ENCODE results near the gene GADL1. TPM values are rescaled to one million over a fixed set of nuclear protein-coding genes. Genes with fewer than 3 reads are reported as not detected.

The GADL1 gene
- total RNA-seq, 1 experiment from 2014 or later = 0.09 TPM

GRCh38 chr3:30776186-30776815 is 118.2 kb downstream of the GADL1 start:
- no peak overlapping the region for H4K5ac ChIP-seq (ENCODE audit: insufficient read length, low read depth, low read length)
- H3K4ac ChIP-seq (ENCODE audit: low read depth, low read length) = no peak overlapping the region
- H3K4me3 Mint-ChIP-seq = no peak overlapping the region
- TF ChIP-seq CTCF (conservative IDR thresholded peaks at IDR 0.05) = no peak
- H3K27ac ChIP-seq (ENCODE audit: insufficient read length, low read depth, low read length) = no peak overlapping the region
- H3K23me2 ChIP-seq (ENCODE audit: insufficient read length, low read depth, low read length, poor library complexity, severe bottlenecking) = no peaks in the 10 kb centered on the region
- H2AK5ac ChIP-seq (ENCODE audit: insufficient read length, low read length) = no peak overlapping the region
- H4K20me1 ChIP-seq (ENCODE audit: control insufficient read depth, insufficient read depth, insufficient read length) = no peaks in the 10 kb centered on the region
- H3K14ac ChIP-seq (ENCODE audit: insufficient read depth, low read length) = no peak overlapping the region
- no peak overlapping the region for H3K4me2 ChIP-seq (ENCODE audit: insufficient read depth, insufficient read length, low read length)
- no peak overlapping the region for H3K18ac ChIP-seq (ENCODE audit: insufficient read length, low read depth, low read length)
- no peak overlapping the region for H3K27ac Mint-ChIP-seq
- H3K9me3 Mint-ChIP-seq = no peaks in the 10 kb centered on the region
- H4K91ac ChIP-seq (ENCODE audit: insufficient read length, low read depth, low read length) = no peak overlapping the region
- no peaks in the 10 kb centered on the region for H3K4me1 ChIP-seq (ENCODE audit: insufficient read depth, low read length)
- H2BK5ac ChIP-seq (ENCODE audit: insufficient read length, low read length) = no peak overlapping the region
- H3K9me3 ChIP-seq (ENCODE audit: control insufficient read depth, low read depth, low read length) = no peaks in the 10 kb centered on the region
- H3K56ac ChIP-seq (ENCODE audit: insufficient read length, low read depth, low read length) = no peak overlapping the region
- H3K36me3 Mint-ChIP-seq (ENCODE audit: insufficient read depth in 1 of 3, low read depth in 3 of 3) = no peaks in the 10 kb centered on the region
- no peak for DNase-seq
- H2BK120ac ChIP-seq (ENCODE audit: low read depth, low read length, poor library complexity, severe bottlenecking) = no peak overlapping the region
- no peak overlapping the region for H4K8ac ChIP-seq (replicated peaks; ENCODE audit: insufficient read length, low read depth, low read length)
- no peaks in the 10 kb centered on the region for H3K79me1 ChIP-seq (ENCODE audit: insufficient read depth, low read depth, low read length, poor library complexity, severe bottlenecking)
- H3T11ph ChIP-seq (ENCODE audit: low read length) = no peak overlapping the region
- no peaks in the 10 kb centered on the region for H3K27me3 ChIP-seq (ENCODE audit: insufficient read depth, low read length)
- no peaks in the 10 kb centered on the region for H3K79me2 ChIP-seq (ENCODE audit: insufficient read depth, low read length)
- peaks cover 2 to 3% of the 10 kb centered on the region in 2 experiments; a peak in 2 of 4 replicates for H3K4me1 Mint-ChIP-seq
- H2AFZ ChIP-seq (ENCODE audit: low read length) = no peak overlapping the region
- H3K23ac ChIP-seq (ENCODE audit: insufficient read length, low read depth, low read length) = no peak overlapping the region
- no CpG with 5 or more reads among the region's 3 CpGs for WGBS (ENCODE audit: extremely low coverage, insufficient read length, low lambda C conversion rate)
- no peak overlapping the region for H3K9ac ChIP-seq (ENCODE audit: extremely low read depth, insufficient read length, low read length)
- H3K27me3 Mint-ChIP-seq (ENCODE audit: low read depth) = no peaks in the 10 kb centered on the region
- H2BK20ac ChIP-seq (ENCODE audit: low read depth, low read length, poor library complexity, severe bottlenecking) = no peak overlapping the region
- no peak overlapping the region for H2BK15ac ChIP-seq (ENCODE audit: low read depth, low read length)
- no peak overlapping the region for H2BK12ac ChIP-seq (ENCODE audit: insufficient read length, low read depth, low read length)

Measured in H9 (cell line).